BE2C (cell line): ENCODE measurements around the gene IQCE.
A peak's percentile ranks its signal among the peaks of the same experiment; 100 is the strongest.
"Not testable (repeated sequence)": the region's sequence is repeated elsewhere in the genome, so short reads cannot be mapped to it uniquely, and the experiment has no call there.

Source experiments
- DNase-seq: peaks from one replicate; pipeline ENCODE4 v3.0.0-alpha.2; 2020
- H3K27me3 ChIP-seq: fragments of 250-450 bp; sonication (Bioruptor Pico); 2 replicates; pipeline ENCODE4 v1.5.1; 2020; ENCODE audit warnings: mild to moderate bottlenecking
- H3K36me3 ChIP-seq: fragments of 250-450 bp; sonication (Bioruptor Pico); 2 replicates; pipeline ENCODE4 v1.5.1; 2020; ENCODE audit warnings: mild to moderate bottlenecking
- H3K4me1 ChIP-seq: fragments of 250-450 bp; sonication (Bioruptor Pico); 2 replicates; pipeline ENCODE4 v1.5.1; 2020
- H3K4me3 ChIP-seq: 2 replicates; pipeline ENCODE4 v1.5.1; 2011; ENCODE audit warnings: low read depth, low read length
- H3K9me3 ChIP-seq: fragments of 250-450 bp; sonication (Bioruptor Pico); 2 replicates; pipeline ENCODE4 v1.5.1; 2020
- TF ChIP-seq, protein P1 (sequence below): IDR thresholded peaks from 2 replicates; pipeline ENCODE4 v1.5.1; 2012; ENCODE audit warnings: mild to moderate bottlenecking, low read depth, low read length

IQCE gene

DNA sequence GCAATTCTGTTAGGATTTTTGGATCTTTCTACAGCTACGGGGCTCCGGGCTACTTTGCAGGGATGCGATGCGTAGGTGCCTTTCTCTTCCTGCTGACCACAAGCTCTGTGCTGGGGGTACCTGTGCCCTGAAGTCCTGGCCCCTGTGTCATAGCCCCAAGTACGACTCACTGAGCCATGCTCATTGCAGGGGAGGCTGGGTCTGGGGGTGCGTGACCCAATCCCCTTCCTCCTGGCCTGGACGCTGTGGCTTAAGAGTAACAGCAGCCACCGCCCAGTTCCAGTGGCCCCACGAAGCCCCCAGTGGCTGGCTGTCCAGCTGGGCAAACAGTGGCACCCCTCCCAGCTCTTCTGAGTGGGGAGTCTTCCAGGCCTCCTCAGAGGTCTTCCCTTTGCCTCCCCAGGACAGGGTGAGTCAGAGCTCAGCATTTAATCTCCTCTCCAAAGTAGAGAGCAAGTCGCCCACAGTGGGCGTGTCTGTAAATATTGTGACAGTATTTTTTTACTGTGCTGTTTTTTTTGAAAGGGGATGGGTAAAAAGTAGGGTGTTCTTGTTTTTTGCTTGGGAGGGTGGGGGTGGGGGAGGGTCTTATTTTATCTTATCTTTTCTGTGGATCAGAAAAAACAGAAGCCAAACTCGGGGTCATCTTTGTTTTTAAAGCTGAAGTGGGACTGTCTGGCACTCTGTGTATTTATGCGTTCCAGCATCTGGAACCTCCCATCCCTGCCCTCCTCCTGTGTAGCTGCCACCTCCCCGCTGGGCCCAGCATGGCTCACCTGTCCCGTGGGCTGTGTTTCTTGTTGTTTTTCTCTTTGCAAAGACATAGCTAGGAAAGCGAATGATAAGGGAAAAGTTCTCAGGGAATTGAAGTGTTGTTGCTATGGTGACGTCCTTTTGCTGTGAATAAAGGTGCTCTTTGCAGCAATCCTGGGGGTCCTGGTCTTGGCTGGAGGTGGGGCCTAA, 31.0 kb upstream of the IQCE start:
- TF ChIP-seq, protein P1, sequence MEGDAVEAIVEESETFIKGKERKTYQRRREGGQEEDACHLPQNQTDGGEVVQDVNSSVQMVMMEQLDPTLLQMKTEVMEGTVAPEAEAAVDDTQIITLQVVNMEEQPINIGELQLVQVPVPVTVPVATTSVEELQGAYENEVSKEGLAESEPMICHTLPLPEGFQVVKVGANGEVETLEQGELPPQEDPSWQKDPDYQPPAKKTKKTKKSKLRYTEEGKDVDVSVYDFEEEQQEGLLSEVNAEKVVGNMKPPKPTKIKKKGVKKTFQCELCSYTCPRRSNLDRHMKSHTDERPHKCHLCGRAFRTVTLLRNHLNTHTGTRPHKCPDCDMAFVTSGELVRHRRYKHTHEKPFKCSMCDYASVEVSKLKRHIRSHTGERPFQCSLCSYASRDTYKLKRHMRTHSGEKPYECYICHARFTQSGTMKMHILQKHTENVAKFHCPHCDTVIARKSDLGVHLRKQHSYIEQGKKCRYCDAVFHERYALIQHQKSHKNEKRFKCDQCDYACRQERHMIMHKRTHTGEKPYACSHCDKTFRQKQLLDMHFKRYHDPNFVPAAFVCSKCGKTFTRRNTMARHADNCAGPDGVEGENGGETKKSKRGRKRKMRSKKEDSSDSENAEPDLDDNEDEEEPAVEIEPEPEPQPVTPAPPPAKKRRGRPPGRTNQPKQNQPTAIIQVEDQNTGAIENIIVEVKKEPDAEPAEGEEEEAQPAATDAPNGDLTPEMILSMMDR = no peak
- H3K27me3 ChIP-seq = no peaks in the 10 kb centered on the region
- DNase-seq = peak; percentile 7
- H3K36me3 ChIP-seq = peaks cover 35% of the 10 kb centered on the region
- H3K4me1 ChIP-seq = peaks cover 29% of the 10 kb centered on the region
- no peak overlapping the region for H3K4me3 ChIP-seq
- H3K9me3 ChIP-seq = no peaks in the 10 kb centered on the region

DNA sequence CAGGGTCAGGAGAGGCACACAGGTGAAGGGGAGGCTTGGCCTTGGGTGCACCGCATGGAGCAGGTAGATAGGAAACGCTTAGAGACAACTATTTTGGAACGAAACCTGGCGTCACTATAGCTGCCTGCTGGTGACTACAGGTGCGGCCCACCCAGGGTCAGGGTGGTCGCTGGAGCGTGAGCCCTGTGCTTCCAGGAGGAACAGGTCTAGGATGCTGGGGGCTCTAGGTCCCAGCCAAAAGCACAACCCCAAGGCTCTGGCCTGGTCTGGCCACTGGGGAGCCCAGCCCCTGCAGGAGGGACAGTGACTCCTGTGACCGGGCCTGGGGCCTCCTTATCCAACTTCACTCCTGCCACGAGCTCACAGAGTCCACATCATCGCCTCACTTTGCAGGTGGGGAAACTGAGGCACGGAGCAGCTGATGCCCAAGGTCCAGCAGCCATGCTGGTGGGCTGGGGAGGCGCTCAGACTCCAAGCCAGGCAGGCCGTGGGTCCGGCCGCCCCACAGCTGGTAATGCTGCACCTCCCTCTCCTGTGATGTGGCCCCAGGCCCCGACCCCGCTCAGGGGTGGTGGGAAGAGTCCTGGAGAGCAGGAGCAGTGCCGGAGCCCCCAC, 30.2 kb upstream of the IQCE start:
- TF ChIP-seq, protein P1 = no peak
- peaks cover 21% of the 10 kb centered on the region for H3K4me1 ChIP-seq
- no peak overlapping the region for H3K4me3 ChIP-seq
- peaks cover 35% of the 10 kb centered on the region for H3K36me3 ChIP-seq
- H3K27me3 ChIP-seq = no peaks in the 10 kb centered on the region
- no peaks in the 10 kb centered on the region for H3K9me3 ChIP-seq
- DNase-seq = peak; percentile 8

DNA sequence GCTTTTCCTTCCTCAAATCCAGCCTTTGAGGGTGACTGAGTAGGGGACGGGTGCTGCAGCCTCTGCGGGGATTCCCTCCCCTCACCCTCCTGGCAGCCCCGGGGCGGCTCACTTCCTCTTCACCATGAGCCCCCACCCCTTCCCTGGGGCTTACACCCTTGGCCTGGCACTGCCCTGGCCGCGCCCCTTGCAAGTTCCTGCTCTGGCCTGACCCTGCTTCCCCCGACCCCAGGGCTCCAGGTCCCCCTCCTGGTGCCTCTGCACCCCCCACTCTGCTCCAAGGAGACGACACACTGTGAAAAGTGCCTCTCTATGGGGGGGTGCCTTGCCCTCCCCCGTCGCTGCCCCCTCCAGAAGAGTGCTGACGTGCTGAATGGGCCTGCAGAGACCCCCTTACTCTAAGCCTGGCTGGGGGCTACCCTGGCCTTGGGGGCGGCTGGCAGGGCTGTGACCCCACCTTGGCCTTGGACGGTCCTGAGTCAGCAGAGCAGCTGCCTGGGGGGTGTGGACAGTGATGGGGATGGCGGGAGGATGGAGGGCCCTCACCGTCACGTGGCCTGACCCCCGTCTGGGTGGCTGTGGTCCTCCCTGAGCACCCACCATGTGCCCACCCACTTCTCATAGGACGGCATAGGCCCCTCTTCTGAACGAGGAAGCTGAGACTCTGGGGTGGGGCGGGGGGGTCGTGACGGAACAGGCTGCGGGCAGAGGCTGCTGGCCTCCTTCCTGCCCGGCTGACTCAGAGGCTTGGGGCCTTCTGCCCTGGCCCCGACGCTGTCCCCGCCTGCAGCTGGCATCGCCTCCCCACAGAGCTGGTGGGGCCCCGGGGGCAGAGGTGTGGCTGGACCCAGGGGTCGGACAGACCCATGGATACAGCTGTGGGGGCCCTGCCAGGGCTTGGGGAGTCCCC, 29.4 kb upstream of the IQCE start:
- Histone ChIP-seq H3K36me3 (peaks cover 35% of the 10 kb centered on the region), H3K9me3 (no peaks in the 10 kb centered on the region), H3K27me3 (no peaks in the 10 kb centered on the region), H3K4me1 (peaks cover 13% of the 10 kb centered on the region), H3K4me3 (no peak overlapping the region)
- peak; percentile 14 for DNase-seq
- TF ChIP-seq, protein P1 = no peak

DNA sequence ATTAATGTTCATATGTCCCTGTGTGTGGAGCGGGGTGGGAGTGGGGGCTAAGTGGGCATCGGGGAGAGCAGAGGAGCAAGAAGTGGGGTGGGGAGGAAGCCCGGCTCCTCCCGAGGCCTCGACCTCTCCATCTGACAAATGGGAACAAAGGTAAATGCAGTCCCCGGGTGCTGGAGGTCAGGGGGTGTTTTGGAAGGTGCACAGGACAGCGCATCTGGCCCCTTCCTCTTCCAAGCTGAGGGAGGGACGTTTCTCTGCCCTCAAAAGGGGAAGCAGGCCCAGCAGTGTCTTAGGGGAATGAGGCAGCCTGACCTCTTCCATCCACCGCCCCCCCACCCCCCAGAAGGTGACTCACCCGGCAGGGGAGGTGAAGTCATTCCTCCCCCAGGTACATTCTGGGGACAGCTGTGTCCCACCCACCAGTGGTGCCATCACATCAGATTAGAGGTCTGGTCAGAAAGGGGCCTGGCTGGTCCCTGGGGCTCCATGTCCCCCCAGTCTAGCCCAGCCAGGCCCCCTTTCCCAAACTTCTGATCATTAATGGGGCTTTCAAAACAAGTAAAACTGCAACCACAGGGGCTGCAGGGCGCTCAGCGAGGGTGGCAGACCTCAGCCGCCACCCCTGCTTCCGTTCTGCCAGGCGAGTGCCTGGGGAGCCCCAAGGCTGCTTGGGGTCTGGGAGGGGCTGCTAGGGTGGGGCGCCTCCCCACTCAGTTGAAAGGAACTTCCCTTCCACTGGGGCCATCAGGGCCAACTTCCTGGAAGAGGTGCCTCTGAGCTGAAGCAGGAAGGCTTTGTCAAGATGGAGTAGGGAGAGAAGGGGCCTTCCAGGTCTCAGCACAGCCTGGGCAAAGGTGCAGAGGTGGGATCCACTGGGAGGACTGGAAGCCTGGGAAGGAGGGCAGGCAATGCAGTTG, 28.4 kb upstream of the IQCE start:
- Histone ChIP-seq H3K4me1 (peaks cover 10% of the 10 kb centered on the region), H3K4me3 (no peak overlapping the region), H3K27me3 (no peaks in the 10 kb centered on the region), H3K9me3 (no peaks in the 10 kb centered on the region), H3K36me3 (peaks cover 34% of the 10 kb centered on the region)
- TF ChIP-seq, protein P1 = no peak
- peak; percentile 18 for DNase-seq

DNA sequence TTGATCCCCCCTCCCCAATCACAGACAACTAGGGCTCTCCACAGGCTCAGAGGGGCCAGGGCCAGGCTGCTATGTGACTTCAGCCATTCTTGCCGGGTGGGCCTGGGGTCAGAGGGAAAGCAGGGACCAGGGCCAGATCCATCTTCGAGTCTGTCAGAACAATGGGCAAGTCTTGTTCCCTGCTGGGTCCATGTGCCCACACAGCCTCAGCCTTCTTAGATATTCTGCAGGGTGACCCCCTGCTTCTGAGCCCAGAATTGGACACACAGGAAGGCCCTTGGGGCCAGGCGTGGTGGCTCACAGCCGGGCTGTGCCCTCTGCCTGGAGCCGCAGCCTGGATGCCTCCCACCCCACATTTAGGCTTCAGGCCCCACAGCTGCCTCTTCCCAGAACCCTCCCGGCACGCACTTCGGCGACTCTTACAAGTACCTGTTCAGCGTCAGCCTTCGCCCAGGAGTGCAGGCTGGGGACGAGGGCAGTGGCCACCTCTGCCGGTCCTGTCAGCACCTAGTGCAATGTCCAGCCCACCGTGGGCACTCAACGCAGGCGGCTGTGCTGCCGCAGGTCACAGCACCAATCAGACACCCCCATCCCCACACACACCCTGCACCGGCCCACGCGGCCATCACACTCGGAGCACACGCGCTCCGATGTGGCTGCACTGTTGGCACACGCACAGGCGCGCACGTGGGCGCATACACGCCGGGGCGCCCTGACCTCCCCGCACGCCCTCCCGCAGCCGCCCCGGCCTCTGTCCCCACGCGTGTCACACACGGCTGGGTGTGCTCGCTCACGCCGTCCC, 27.6 kb upstream of the IQCE start:
- peak; percentile 23 for DNase-seq
- not testable (repeated sequence) for H3K27me3 ChIP-seq, H3K4me1 ChIP-seq, H3K9me3 ChIP-seq
- H3K36me3 ChIP-seq = peaks cover 25% of the 10 kb centered on the region
- peak overlapping the region; percentile 8; the same call in 1 of the 2 replicates for H3K4me3 ChIP-seq

DNA sequence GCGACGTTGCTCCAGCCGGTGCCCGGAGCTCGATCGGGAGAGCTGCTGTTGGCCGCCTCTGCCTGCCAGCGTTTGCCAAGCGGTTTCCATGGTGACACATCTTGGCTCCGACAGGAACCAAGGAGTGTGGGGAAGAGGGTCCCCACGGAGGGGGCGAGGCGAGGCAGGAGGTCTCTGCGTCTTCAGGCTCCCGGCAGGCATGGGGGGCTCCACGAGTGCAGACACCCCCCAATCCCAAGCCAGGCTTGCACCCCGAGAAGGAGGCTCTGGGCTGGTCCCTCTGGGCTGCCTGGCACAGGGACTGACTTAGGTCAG, 27.0 kb upstream of the IQCE start:
- H3K36me3 ChIP-seq = peaks cover 20% of the 10 kb centered on the region
- H3K4me1 ChIP-seq, H3K27me3 ChIP-seq, H3K9me3 ChIP-seq, H3K4me3 ChIP-seq: not testable (repeated sequence)
- peak; percentile 20 for DNase-seq

DNA sequence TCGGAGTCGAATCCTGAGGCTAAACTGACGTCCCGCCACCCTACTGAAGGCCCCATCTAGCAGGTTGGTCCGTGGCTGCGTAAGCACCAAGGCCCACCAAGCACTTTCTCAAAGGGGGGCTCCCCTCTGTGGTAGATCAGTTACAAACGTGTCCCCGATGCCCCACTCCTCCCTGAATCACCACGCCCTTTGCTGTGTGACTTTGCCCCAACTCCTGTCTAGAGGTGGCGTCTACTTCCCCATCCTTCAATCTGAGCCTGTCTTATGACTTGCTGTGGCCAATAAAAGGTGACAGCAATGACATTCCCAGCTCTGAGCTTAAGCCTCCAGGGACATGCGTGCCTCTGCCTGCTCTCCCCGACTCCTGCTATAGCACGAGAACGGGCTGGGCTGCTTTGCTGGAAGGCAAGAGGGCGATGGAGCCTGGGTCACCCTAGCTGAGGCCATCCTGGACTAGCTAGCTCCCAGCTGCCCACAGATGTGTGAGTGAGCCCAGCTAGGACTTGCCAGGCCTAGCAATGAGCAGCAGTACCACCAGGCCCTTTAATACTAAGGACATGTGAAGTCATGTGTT, 26.5 kb upstream of the IQCE start:
- DNase-seq, H3K4me1 ChIP-seq, H3K27me3 ChIP-seq, H3K9me3 ChIP-seq, H3K4me3 ChIP-seq: not testable (repeated sequence)
- H3K36me3 ChIP-seq = peaks cover 16% of the 10 kb centered on the region

DNA sequence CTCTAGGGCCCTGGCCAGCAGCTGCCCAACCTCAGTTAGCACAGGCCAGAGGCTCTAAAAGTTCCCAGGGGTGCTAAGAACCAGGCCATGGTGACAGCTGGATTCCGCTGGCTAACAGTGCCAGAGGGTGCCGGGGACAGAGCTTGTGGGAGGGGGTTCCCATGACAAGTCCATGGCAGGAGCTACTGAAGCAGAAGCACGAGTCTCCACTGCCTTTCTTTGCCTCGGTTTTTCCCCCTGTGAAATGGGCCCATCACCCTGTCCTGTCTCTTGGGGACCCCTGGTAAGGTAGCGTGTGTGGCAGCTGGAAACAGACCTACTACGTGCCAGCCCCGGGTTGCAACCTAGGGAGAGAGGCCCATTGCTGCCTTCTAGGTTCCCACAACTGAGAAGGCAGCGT, 26.0 kb upstream of the IQCE start:
- not testable (repeated sequence) for H3K4me1 ChIP-seq, H3K9me3 ChIP-seq, DNase-seq, H3K4me3 ChIP-seq, H3K27me3 ChIP-seq
- peaks cover 19% of the 10 kb centered on the region for H3K36me3 ChIP-seq

DNA sequence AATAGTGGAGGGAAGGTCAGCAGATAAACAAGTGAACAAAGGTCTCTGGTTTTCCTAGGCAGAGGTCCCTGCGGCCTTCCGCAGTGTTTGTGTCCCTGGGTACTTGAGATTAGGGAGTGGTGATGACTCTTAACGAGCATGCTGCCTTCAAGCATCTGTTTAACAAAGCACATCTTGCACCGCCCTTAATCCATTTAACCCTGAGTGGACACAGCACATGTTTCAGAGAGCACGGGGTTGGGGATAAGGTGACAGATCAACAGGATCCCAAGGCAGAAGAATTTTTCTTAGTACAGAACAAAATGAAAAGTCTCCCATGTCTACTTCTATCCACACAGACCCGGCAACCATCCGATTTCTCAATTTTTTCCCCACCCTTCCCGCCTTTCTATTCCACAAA, 25.2 kb upstream of the IQCE start:
- not testable (repeated sequence) for H3K4me3 ChIP-seq, H3K27me3 ChIP-seq, H3K9me3 ChIP-seq, DNase-seq, H3K4me1 ChIP-seq
- H3K36me3 ChIP-seq = peaks cover 22% of the 10 kb centered on the region
